Stomach (tissue), 9 donors: ENCODE results near the gene EXOC3. TPM values are rescaled to one million over a fixed set of nuclear protein-coding genes. Genes with fewer than 3 reads are reported as not detected.
"Not testable (repeated sequence)": the region's sequence is repeated elsewhere in the genome, so short reads cannot be mapped to it uniquely, and the experiment has no call there.

ENCODE experiments used
- DNase-seq, 2 donors: peaks; one replicate each; pipeline versions ENCODE4 v3.0.0 to v3.0.0-alpha.2; 2013 to 2019
- H3K27ac ChIP-seq, 5 donors: fragments of 200-600 bp in 4 of 5; sonication (generic) in 4 of 5; one replicate each; pipeline ENCODE4 v1.5.1; 2013 to 2019; ENCODE audit warnings: mild to moderate bottlenecking in 1 of 5, moderate library complexity in 1 of 5
- H3K27me3 ChIP-seq, 3 donors: fragments of 200-600 bp; sonication (generic); one replicate each; pipeline ENCODE4 v1.5.1; 2017 to 2019; ENCODE audit warnings: mixed run types in 1 of 3
- H3K36me3 ChIP-seq, 4 donors: fragments of 200-600 bp; sonication (generic); 1 replicate in 3 of 4; 2 replicates in 1 of 4; pipeline ENCODE4 v1.5.1; 2016 to 2019
- H3K4me1 ChIP-seq, 4 donors: fragments of 200-600 bp; sonication (generic); one replicate each; pipeline ENCODE4 v1.5.1; 2016 to 2019
- H3K4me3 ChIP-seq, 4 donors: fragments of 200-600 bp; sonication (generic) in 3 of 4; one replicate each; pipeline ENCODE4 v1.5.1; 2016 to 2019; ENCODE audit warnings: mild to moderate bottlenecking in 1 of 4
- H3K9me3 ChIP-seq, 4 donors: fragments of 200-600 bp; sonication (generic); one replicate each; pipeline ENCODE4 v1.5.1; 2016 to 2019
- EP300 ChIP-seq: sonication (generic); formaldehyde crosslinking; IDR thresholded peaks from one replicate; pipeline ENCODE4 v1.6.1; 2017; ENCODE audit warnings: antibody characterized with exemption
- POLR2A ChIP-seq, 4 donors: fragments of 450-650 bp; IDR thresholded peaks; one replicate each; pipeline ENCODE4 v1.6.1; 2016; ENCODE audit warnings: antibody characterized with exemption in 4 of 4, control low read depth in 2 of 4, mild to moderate bottlenecking in 1 of 4, moderate library complexity in 1 of 4
- POLR2AphosphoS5 ChIP-seq, 3 donors: sonication (generic); formaldehyde crosslinking; IDR thresholded peaks; one replicate each; pipeline ENCODE4 v1.6.1; 2016; ENCODE audit warnings: antibody characterized with exemption in 3 of 3
- WGBS, 5 donors: extraction: QIAGEN DNeasy Blood & Tissue Kit in 3 of 5; methylation state at CpG; one replicate each; pipeline versions ENCODE4 v1.1.5 to v1.1.7; 2013 to 2018; 5-methylcytosine and 5-hydroxymethylcytosine counted together
- intact Hi-C: fragments of 100-400 bp; cut with DNase I; formaldehyde crosslinking; loops from one replicate; pipeline ENCODE4 v1.15.1; 2023; ENCODE audit warnings: low total_unique reads
- polyA plus RNA-seq, 3 donors: library from polyadenylated mRNA; stranded (reverse); fragments of 200-250 nt; gene quantifications; one replicate each; pipeline ENCODE4 v1.2.3, GENCODE V29; 2013
- total RNA-seq, 5 donors: library from RNA; depleted of rRNA; stranded (reverse); fragments of >200 nt; gene quantifications; one replicate each; pipeline versions ENCODE4 v1.1.0 to v1.2.3, GENCODE V29; 2014 to 2016
- TF ChIP-seq, protein P1 (sequence below), 7 experiments: fragments of 450-650 bp in 4 of 7; fragments of 200-600 bp in 3 of 7; sonication (generic) in 3 of 7; IDR thresholded peaks; one replicate each; pipeline ENCODE4 v1.5.1; 2016 to 2019; ENCODE audit warnings: antibody characterized with exemption in 7 of 7, control low read depth in 2 of 7, mild to moderate bottlenecking in 1 of 7
- donor health status: healthy with polysubstance abuse.
- donor health status: Bipolar disorder and iron deficiency.
- donor health status: healthy.

The EXOC3 gene
- total and polyA plus RNA-seq, 8 donors: 29.9 to 133 (median 59.3) TPM

DNA sequence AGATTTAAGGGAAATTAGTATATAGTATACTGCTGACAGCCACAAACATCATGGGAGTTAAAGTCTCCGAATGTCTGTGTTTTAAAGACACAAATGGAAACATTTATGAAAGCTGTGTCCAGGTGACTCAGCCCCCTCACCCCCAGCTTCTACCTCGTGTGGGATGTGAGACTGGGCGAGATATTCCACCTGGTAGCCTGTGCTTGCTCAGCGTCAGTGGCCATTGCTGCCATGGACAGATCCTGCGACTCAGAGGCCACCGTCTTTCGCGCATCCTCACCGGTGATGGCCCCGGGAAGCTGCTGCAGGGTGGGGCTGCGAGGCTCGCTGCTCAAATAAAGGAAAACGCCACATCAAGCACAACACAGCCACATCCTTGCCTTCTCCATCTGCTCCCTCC, 31.2 kb upstream of the EXOC3 start:
- DNase-seq: no peak
- Histone ChIP-seq H3K27me3 (peaks cover 0 to 9% (median 0%) of the 10 kb centered on the region in 3 donors), H3K36me3 (no peaks in the 10 kb centered on the region), H3K4me1 (peaks cover 0 to 16% (median 0%) of the 10 kb centered on the region in 4 donors), H3K9me3 (no peaks in the 10 kb centered on the region), H3K27ac (no peak overlapping the region), H3K4me3 (no peak overlapping the region)
- WGBS, 5 donors: 75 to 88% (median 82%) methylated on average over 13 of the region's 13 CpGs
- intact Hi-C loops: no loop called here
- no peak for TF ChIP-seq POLR2A (IDR thresholded peaks at IDR 0.05)
- TF ChIP-seq, protein P1, sequence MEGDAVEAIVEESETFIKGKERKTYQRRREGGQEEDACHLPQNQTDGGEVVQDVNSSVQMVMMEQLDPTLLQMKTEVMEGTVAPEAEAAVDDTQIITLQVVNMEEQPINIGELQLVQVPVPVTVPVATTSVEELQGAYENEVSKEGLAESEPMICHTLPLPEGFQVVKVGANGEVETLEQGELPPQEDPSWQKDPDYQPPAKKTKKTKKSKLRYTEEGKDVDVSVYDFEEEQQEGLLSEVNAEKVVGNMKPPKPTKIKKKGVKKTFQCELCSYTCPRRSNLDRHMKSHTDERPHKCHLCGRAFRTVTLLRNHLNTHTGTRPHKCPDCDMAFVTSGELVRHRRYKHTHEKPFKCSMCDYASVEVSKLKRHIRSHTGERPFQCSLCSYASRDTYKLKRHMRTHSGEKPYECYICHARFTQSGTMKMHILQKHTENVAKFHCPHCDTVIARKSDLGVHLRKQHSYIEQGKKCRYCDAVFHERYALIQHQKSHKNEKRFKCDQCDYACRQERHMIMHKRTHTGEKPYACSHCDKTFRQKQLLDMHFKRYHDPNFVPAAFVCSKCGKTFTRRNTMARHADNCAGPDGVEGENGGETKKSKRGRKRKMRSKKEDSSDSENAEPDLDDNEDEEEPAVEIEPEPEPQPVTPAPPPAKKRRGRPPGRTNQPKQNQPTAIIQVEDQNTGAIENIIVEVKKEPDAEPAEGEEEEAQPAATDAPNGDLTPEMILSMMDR (IDR thresholded peaks at IDR 0.05): no peak
- TF ChIP-seq EP300: no peak
- no peak for TF ChIP-seq POLR2AphosphoS5 (IDR thresholded peaks at IDR 0.05)

DNA sequence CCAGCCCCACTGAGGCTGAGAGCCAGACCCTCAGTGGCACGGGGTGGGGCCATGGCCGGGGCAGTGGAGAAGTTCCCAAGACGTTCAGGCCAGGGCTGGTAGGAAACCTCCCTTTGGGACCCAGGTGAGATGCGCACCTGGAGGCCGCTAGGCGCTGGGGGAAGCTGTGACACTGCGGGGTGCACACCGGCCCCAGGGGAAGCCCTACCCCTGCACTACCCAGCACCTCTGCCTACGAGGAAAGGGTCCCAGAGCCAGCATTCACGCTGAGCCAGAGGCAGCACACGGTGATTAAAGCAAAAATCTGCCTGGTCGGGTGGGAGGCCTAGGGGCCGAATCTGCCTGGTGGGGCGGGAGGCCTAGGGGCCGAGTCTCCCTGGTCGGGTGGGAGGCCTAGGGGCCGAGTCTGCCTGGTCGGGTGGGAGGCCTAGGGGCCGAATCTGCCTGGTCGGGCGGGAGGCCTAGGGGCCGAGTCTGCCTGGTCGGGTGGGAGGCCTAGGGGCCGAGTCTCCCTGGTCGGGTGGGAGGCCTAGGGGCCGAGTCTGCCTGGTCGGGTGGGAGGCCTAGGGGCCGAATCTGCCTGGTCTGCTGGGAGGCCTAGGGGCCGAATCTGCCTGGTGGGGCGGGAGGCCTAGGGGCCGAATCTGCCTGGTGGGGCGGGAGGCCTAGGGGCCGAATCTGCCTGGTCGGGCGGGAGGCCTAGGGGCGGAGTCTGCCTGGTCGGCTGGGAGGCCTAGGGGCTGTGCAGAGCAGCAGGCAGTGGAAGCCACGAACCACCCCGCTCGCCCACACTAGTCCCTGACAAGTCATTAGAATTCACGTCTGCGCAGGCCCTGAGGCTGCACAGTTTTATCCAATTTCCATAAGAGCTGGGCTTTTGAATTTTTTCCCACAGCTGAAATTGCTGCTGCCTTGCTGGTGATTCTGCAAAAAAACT, 27.7 kb upstream of the EXOC3 start:
- intact Hi-C loops, H3K9me3 ChIP-seq, H3K27me3 ChIP-seq, H3K36me3 ChIP-seq, H3K4me3 ChIP-seq: not testable (repeated sequence)
- H3K27ac ChIP-seq: peak overlapping the region in 1 of 5 donors; percentile 86
- peaks cover 0 to 16% (median 0%) of the 10 kb centered on the region in 4 donors for H3K4me1 ChIP-seq
- DNase-seq: peak in 1 of 2 donors; percentile 64
- 54 to 88% (median 83%) methylated on average over 15 to 42 of the region's 42 CpGs for WGBS, 5 donors

DNA sequence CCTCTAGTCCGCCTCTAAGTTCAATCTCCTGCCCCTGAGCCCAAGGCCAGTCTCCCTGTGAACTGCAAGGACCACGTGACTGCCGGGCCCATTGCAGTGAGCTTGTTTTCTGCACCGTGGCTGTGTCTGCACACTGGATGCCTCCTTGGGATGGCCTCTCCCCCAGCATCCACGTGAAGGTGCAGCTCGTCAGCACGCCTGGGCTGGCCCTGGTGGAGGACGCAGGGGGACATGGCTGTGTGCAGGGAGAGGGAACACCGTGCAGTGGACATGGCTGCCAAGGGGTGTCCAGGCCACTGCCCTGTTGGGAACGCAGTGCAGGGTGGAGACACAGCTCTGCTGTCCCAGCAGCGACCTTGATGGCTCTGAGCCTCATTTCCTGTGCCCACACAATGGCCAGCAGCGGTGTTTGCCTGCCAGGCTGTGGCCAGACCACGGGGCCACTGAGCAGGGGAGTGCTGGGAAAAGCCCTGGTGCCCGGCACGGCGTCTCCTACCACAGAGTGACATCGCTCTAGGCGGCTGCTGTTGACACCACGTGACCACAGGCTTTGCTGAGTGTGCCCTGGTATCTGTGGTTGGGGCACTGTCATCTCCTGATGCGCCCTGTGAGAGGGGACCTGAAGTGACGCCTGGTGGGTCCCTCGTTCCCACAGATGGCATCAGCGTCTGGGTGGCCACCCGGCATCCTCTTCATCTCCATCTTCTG, 26.9 kb upstream of the EXOC3 start:
- intact Hi-C loops: no loop called here
- Histone ChIP-seq H3K9me3 (no peaks in the 10 kb centered on the region), H3K36me3 (no peaks in the 10 kb centered on the region), H3K27ac (peak overlapping the region in 1 of 5 donors; percentile 86), H3K4me3 (no peak overlapping the region), H3K4me1 (peaks cover 0 to 16% (median 0%) of the 10 kb centered on the region in 4 donors), H3K27me3 (peaks cover 0 to 9% (median 0%) of the 10 kb centered on the region in 3 donors)
- no peak for DNase-seq
- 71 to 85% (median 79%) methylated on average over 15 to 24 of the region's 24 CpGs for WGBS, 5 donors
- no peak for TF ChIP-seq POLR2AphosphoS5 (IDR thresholded peaks at IDR 0.05)

DNA sequence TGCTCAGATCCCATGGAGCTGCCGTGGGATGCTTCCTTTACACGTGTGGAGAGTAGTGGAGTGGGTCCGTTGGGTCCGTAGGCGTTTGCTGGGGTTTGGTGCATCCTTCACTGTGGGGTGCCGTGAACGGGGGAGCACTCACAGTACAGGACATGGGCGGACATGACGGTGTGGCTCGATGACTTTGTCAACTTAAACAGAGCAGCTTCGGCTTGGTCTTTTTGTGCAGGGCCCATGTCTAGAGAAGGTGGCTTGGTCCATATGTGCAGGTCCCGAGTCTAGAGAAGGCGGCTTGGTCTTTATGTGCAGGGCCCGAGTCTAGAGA, 26.4 kb upstream of the EXOC3 start:
- TF ChIP-seq POLR2AphosphoS5 (IDR thresholded peaks at IDR 0.05) (no peak), EP300 (no peak), POLR2A (IDR thresholded peaks at IDR 0.05) (no peak)
- TF ChIP-seq, protein P1 (IDR thresholded peaks at IDR 0.05): no peak
- 93 to 99% (median 97%) methylated on average over 13 to 14 of the region's 14 CpGs for WGBS, 5 donors
- intact Hi-C loops: no loop called here
- DNase-seq: no peak
- no peaks in the 10 kb centered on the region for H3K36me3 ChIP-seq
- peaks cover 0 to 16% (median 0%) of the 10 kb centered on the region in 4 donors for H3K4me1 ChIP-seq
- H3K9me3 ChIP-seq: no peaks in the 10 kb centered on the region
- H3K4me3 ChIP-seq: no peak overlapping the region
- peaks cover 0 to 9% (median 0%) of the 10 kb centered on the region in 3 donors for H3K27me3 ChIP-seq
- H3K27ac ChIP-seq: no peak overlapping the region

DNA sequence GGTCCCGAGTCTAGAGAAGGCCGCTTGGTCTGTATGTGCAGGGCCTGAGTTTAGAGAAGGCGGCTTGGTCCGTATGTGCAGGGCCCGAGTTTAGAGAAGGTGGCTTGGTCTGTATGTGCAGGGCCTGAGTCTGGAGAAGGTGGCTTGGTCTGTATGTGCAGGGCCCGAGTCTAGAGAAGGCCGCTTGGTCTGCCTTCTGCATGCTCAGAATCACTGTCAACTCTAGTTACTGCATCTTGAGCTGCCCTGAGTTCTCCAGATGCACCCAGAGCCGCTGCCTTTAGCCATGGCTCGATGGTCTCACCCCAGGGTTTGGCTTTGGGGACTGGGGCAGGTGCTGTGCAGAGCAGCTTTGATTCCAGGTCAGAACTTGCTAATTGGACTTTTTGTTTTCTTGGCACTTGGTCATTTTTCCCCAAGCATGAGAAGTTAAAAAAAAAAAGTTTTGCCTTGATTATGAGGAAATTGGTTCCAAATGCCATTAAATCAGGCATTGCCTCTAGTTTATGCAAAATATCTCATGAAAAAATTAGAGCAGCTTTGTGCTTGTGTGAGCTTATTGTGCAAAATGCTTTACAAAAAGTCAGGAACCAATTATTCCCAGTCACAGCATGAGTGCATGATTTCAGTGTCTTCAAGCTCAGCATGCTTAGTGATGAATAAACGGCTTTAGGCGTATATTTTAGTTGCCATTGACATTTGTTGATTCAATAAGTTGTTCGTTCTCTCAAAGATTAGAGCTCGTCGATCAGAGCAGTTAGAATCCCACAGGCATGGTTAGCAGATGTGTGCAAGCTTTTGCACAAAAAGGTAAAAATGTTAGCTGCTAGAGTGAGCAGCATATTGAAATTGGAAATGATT, 25.4 kb upstream of the EXOC3 start:
- DNase-seq: no peak
- H3K27me3 ChIP-seq: peaks cover 0 to 9% (median 0%) of the 10 kb centered on the region in 3 donors
- H3K27ac ChIP-seq: no peak overlapping the region
- H3K4me3 ChIP-seq: no peak overlapping the region
- peaks cover 0 to 16% (median 0%) of the 10 kb centered on the region in 4 donors for H3K4me1 ChIP-seq
- no peaks in the 10 kb centered on the region for H3K36me3 ChIP-seq
- intact Hi-C loops: no loop called here
- WGBS, 5 donors: 78 to 87% (median 83%) methylated on average over 14 of the region's 14 CpGs
- TF ChIP-seq POLR2A (IDR thresholded peaks at IDR 0.05): no peak
- TF ChIP-seq POLR2AphosphoS5 (IDR thresholded peaks at IDR 0.05): no peak
- TF ChIP-seq EP300: no peak
- TF ChIP-seq, protein P1 (IDR thresholded peaks at IDR 0.05): no peak
- H3K9me3 ChIP-seq: no peaks in the 10 kb centered on the region
